Measurements from ENCODE around the gene SCNN1B. TPM values are rescaled to one million over a fixed set of nuclear protein-coding genes. Genes with fewer than 3 reads are reported as not detected.

Gene SCNN1B
- total RNA-seq, 4 donors from 2014 or later: 0.66 to 2.7 (median 2.2) TPM

DNA sequence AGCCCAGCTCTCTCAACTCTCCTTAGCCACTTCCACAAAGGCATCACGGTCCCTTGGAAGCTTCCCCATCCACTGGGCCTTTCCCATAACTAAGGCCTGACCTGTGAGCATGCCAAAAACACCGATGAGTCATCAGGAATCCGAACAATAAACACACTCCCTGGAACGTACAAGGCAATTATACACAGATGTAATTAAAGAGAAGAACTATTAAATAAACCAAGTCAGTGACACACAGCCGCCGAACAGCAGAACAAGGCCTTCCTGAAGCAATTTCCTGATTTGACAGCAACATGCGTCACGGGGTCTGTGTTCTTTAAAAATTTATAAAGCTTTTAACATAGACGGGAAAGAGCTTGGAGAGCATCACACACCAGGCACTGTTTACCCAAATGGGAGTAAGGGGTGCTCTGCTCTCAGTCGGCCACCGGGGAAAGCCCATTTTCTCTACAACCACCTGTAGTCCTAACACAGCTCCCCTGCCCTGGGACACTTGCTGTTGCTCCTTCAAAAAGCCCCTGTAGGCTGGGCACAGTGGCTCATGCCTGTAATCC lies 121.5 kb downstream of the SCNN1B start:
- H3K36me3 ChIP-seq: peaks cover 0 to 40% (median 0%) of the 10 kb centered on the region in 3 donors
- no peaks in the 10 kb centered on the region for H3K9me3 ChIP-seq
- no peak for TF ChIP-seq CTCF (IDR thresholded peaks at IDR 0.05)
- no peak for TF ChIP-seq POLR2A (IDR thresholded peaks at IDR 0.05)
- peak; percentile 58 to 85 for TF ChIP-seq EP300 (IDR thresholded peaks at IDR 0.05)
- peak overlapping the region; percentile 46 to 91 (median 77) for H3K27ac ChIP-seq
- H3K4me1 ChIP-seq: peaks cover 0 to 12% (median 2%) of the 10 kb centered on the region in 4 donors
- 29 to 33% methylated on average over 11 of the region's 11 CpGs for WGBS, 2 donors
- DNase-seq (ENCODE audit: low spot score in 2 of 2): peak; percentile 48 to 87
- no peak overlapping the region for H3K4me3 ChIP-seq
- H3K27me3 ChIP-seq: no peaks in the 10 kb centered on the region

- no peaks in the 10 kb centered on the region for H3K9me3 ChIP-seq
- H3K36me3 ChIP-seq: peaks cover 0 to 42% (median 0%) of the 10 kb centered on the region in 3 donors
- H3K4me1 ChIP-seq: peaks cover 0 to 12% (median 2%) of the 10 kb centered on the region in 4 donors
- TF ChIP-seq CTCF (IDR thresholded peaks at IDR 0.05) (no peak), EP300 (IDR thresholded peaks at IDR 0.05) (no peak), POLR2A (IDR thresholded peaks at IDR 0.05) (no peak)
- WGBS, 2 donors: 76 to 85% methylated on average over 14 of the region's 14 CpGs
- no peaks in the 10 kb centered on the region for H3K27me3 ChIP-seq
- no peak overlapping the region for H3K4me3 ChIP-seq
- peak overlapping the region in 3 of 4 donors; percentile 69 to 91 (median 85) for H3K27ac ChIP-seq
- DNase-seq (ENCODE audit: low spot score in 2 of 2): no peak
Observed at GRCh38 chr16:23424292-23424958, 122.3 kb downstream of the SCNN1B start.

GRCh38 chr16:23428351-23428750 lies 126.2 kb downstream of the SCNN1B start:
- no peak for DNase-seq (ENCODE audit: low spot score in 2 of 2)
- H3K4me3 ChIP-seq: no peak overlapping the region
- H3K9me3 ChIP-seq: no peaks in the 10 kb centered on the region
- TF ChIP-seq EP300 (IDR thresholded peaks at IDR 0.05) (no peak), POLR2A (IDR thresholded peaks at IDR 0.05) (no peak), CTCF (IDR thresholded peaks at IDR 0.05) (no peak)
- H3K27me3 ChIP-seq: no peaks in the 10 kb centered on the region
- no peak overlapping the region for H3K27ac ChIP-seq
- H3K4me1 ChIP-seq: peaks cover 0 to 12% (median under 1%) of the 10 kb centered on the region in 4 donors
- 82 to 85% methylated on average over 2 of the region's 2 CpGs for WGBS, 2 donors
- peaks cover 0 to 76% (median 0%) of the 10 kb centered on the region in 3 donors for H3K36me3 ChIP-seq

Other genes starting within 250 kb of the SCNN1B start
- gene USP31, start 152.8 kb upstream of the SCNN1B start, total RNA-seq: 10 to 100 TPM in 3 of 4 donors, 1 to 10 TPM in 1; 9.2 to 14.6 (median 12.4) TPM
- gene SCNN1G, start 119.6 kb upstream of the SCNN1B start, total RNA-seq: under 1 TPM in 1 of 4 donors, not detected in 3; 0.20 TPM
- 10 to 100 TPM; 21.6 to 35.7 (median 24.8) TPM for gene COG7, start 150.9 kb downstream of the SCNN1B start, total RNA-seq
- 10 to 100 TPM; 29.9 to 40.6 (median 36.8) TPM for gene GGA2, start 208.2 kb downstream of the SCNN1B start, total RNA-seq

Measured in tibial nerve (tissue), 4 donors.